Left lung (tissue), 10 donors: Measurements from ENCODE around the gene BLTP1. TPM values are rescaled to one million over a fixed set of nuclear protein-coding genes. Genes with fewer than 3 reads are reported as not detected.

Experiments used
- ATAC-seq: fragments of 200-7000 bp; cut with Tn5 transposase; one replicate; pipeline ENCODE4 v1.9.1; 2020; ENCODE audit warnings: moderate library complexity
- DNase-seq, 4 donors: peaks; one replicate each; pipeline ENCODE4 v3.0.0-alpha.2; 2013 to 2020
- H3K27ac ChIP-seq, 2 donors: fragments of 200-600 bp; sonication (generic) in 1 of 2; one replicate each; pipeline versions ENCODE4 v1.5.0 to v1.8.0; 2020 to 2021
- H3K27me3 ChIP-seq, 2 donors: fragments of 200-600 bp; sonication (generic) in 1 of 2; one replicate each; pipeline versions ENCODE4 v1.5.0 to v1.8.0; 2020 to 2021
- H3K36me3 ChIP-seq, 2 donors: fragments of 200-600 bp; sonication (generic) in 1 of 2; one replicate each; pipeline versions ENCODE4 v1.5.0 to v1.8.0; 2020 to 2021
- H3K4me1 ChIP-seq, 2 donors: fragments of 200-600 bp; one replicate each; pipeline ENCODE4 v1.8.0; 2021
- H3K4me3 ChIP-seq, 2 donors: fragments of 200-600 bp; sonication (generic) in 1 of 2; one replicate each; pipeline versions ENCODE4 v1.5.0 to v1.8.0; 2020 to 2021; ENCODE audit warnings: mild to moderate bottlenecking in 1 of 2
- H3K9me3 ChIP-seq, 2 donors: fragments of 200-600 bp; sonication (generic) in 1 of 2; one replicate each; pipeline versions ENCODE4 v1.5.0 to v1.8.0; 2020 to 2021
- intact Hi-C, 2 donors: fragments of 100-400 bp; cut with DNase I; formaldehyde crosslinking; loops; one replicate each; pipeline versions ENCODE4 v1.11.2 to v1.14.2; 2022
- polyA plus RNA-seq, 6 donors: library from polyadenylated mRNA; unstranded; fragments of 120-200 nt; gene quantifications; one replicate each; pipeline ENCODE4 v1.2.1, GENCODE V29; 2013; ENCODE audit not compliant: insufficient read length in 6 of 6
- total RNA-seq, 2 donors: library from RNA; stranded (reverse); fragmentation: NEBNext Ultra II Directional; extraction: Animal tissue kit (Norgen Biotek cat#: 25700); gene quantifications; one replicate each; pipeline ENCODE4 v1.2.1, GENCODE V29; 2021
- TF ChIP-seq, protein P1 (sequence below), 2 donors: fragments of 200-600 bp; sonication (generic) in 1 of 2; IDR thresholded peaks; one replicate each; pipeline versions ENCODE4 v1.5.0 to v1.8.0; 2021; ENCODE audit warnings: antibody characterized with exemption in 2 of 2
- donor health status: DM: no; HTN: yes; CAD: no.
- donor health status: DM: no; HTN: no; CAD: no.

BLTP1 gene
- total and polyA plus RNA-seq, 8 donors, result 59.8 to 125 (median 105) TPM

GRCh38 chr4:122146652-122147051 lies 5.5 kb upstream of the BLTP1 start:
- no peak overlapping the region for H3K27ac ChIP-seq
- no peak overlapping the region for H3K4me3 ChIP-seq
- TF ChIP-seq, protein P1, sequence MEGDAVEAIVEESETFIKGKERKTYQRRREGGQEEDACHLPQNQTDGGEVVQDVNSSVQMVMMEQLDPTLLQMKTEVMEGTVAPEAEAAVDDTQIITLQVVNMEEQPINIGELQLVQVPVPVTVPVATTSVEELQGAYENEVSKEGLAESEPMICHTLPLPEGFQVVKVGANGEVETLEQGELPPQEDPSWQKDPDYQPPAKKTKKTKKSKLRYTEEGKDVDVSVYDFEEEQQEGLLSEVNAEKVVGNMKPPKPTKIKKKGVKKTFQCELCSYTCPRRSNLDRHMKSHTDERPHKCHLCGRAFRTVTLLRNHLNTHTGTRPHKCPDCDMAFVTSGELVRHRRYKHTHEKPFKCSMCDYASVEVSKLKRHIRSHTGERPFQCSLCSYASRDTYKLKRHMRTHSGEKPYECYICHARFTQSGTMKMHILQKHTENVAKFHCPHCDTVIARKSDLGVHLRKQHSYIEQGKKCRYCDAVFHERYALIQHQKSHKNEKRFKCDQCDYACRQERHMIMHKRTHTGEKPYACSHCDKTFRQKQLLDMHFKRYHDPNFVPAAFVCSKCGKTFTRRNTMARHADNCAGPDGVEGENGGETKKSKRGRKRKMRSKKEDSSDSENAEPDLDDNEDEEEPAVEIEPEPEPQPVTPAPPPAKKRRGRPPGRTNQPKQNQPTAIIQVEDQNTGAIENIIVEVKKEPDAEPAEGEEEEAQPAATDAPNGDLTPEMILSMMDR (IDR thresholded peaks at IDR 0.05), result no peak
- ATAC-seq (no peak), DNase-seq (no peak)
- H3K27me3 ChIP-seq, result no peaks in the 10 kb centered on the region
- intact Hi-C loops, result no loop called here
- no peaks in the 10 kb centered on the region for H3K36me3 ChIP-seq
- H3K9me3 ChIP-seq, result no peaks in the 10 kb centered on the region
- H3K4me1 ChIP-seq, result peaks cover 0 to 13% of the 10 kb centered on the region in 2 donors

- DNase-seq (no peak), ATAC-seq (no peak)
- H3K9me3 ChIP-seq, result no peaks in the 10 kb centered on the region
- no peaks in the 10 kb centered on the region for H3K36me3 ChIP-seq
- H3K4me3 ChIP-seq, result peak overlapping the region in 1 of 2 donors; percentile 90
- TF ChIP-seq, protein P1 (IDR thresholded peaks at IDR 0.05), result no peak
- intact Hi-C loops, result no loop called here
- peak overlapping the region; percentile 88 to 93 for H3K27ac ChIP-seq
- no peaks in the 10 kb centered on the region for H3K27me3 ChIP-seq
- H3K4me1 ChIP-seq, result peaks cover 5 to 25% of the 10 kb centered on the region in 2 donors
These were observed 1.2 kb upstream of the BLTP1 start for GRCh38 chr4:122150931-122151330.

DNA sequence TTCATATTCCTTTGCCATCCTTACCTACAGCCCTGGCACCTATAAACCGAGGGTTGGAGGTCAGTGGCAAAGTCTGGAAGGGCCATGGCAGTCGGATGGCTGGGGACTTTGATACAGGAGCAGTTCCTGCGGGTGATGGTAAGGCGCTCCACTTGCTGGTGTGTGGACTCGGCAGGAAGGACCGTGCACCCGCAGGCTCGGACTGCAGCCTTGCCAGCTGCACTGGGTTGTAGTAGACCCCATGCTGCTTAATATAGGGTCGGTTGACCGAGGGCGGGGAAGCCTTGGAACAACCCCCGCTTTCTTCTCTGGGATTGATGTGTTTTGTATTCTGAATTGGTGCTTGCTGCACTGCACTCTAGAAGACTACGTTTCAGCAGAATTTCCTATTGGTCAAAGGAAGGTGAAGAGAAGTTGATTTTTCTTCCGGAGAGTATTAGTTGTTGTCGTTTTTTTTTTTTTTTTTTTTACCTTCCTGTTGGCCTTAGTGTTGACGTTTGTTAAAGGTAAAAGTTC lies 638 bp downstream of the BLTP1 start:
- Histone ChIP-seq H3K27ac (peak overlapping the region; percentile 88 to 93), H3K36me3 (no peaks in the 10 kb centered on the region), H3K4me1 (peaks cover 5 to 42% of the 10 kb centered on the region in 2 donors), H3K4me3 (peak overlapping the region; percentile 90 to 94), H3K27me3 (no peaks in the 10 kb centered on the region), H3K9me3 (no peaks in the 10 kb centered on the region)
- ATAC-seq (peak; percentile 59), DNase-seq (peak; percentile 41 to 83 (median 48))
- TF ChIP-seq, protein P1 (IDR thresholded peaks at IDR 0.05), result no peak
- intact Hi-C loops, result no loop called here

DNA sequence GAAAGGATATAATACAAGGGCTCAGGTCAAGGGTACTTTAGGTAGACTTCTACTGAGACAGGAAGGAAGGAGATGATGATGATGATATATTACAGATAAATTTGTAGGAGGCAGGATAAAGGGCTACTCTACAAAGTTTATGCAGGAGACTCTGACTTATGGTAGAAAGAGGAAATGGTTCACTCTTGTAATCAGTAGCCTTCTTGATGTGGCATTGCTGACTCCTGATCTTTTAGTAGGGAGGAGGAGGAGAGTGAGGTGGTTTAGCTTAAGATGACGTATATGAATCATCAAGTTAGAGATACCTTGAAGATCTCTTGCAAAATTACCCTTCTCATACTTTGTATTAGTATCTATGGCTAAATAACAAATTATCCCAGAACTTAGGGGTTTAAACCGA lies 4.7 kb downstream of the BLTP1 start:
- no peak for DNase-seq
- TF ChIP-seq, protein P1 (IDR thresholded peaks at IDR 0.05), result no peak
- no peaks in the 10 kb centered on the region for H3K9me3 ChIP-seq
- H3K4me1 ChIP-seq, result peaks cover 5 to 31% of the 10 kb centered on the region in 2 donors
- no peaks in the 10 kb centered on the region for H3K27me3 ChIP-seq
- peaks cover 0 to 6% of the 10 kb centered on the region in 2 donors for H3K36me3 ChIP-seq
- no peak overlapping the region for H3K27ac ChIP-seq
- intact Hi-C loops, result no loop called here
- no peak overlapping the region for H3K4me3 ChIP-seq
- no peak for ATAC-seq

- Histone ChIP-seq H3K9me3 (no peaks in the 10 kb centered on the region), H3K4me1 (peaks cover 12 to 24% of the 10 kb centered on the region in 2 donors), H3K36me3 (peaks cover 0 to 3% of the 10 kb centered on the region in 2 donors), H3K4me3 (no peak overlapping the region), H3K27me3 (no peaks in the 10 kb centered on the region), H3K27ac (no peak overlapping the region)
- intact Hi-C loops, result no loop called here
- ATAC-seq (peak; percentile 47), DNase-seq (no peak)
- TF ChIP-seq, protein P1 (IDR thresholded peaks at IDR 0.05), result no peak
These were observed 11.2 kb downstream of the BLTP1 start for GRCh38 chr4:122163301-122163700.
